ENCODE measurements around the gene MCRS1. TPM values are rescaled to one million over a fixed set of nuclear protein-coding genes. Genes with fewer than 3 reads are reported as not detected.

Gene MCRS1
- total RNA-seq, 1 donor from 2014 or later = 97.9 TPM

- Histone ChIP-seq H3K9me3 (replicated peaks) (no peaks in the 10 kb centered on the region), H3K27me3 (ENCODE audit: low read depth) (peaks cover 27% of the 10 kb centered on the region), H3K4me3 (no peak overlapping the region), H3K36me3 (peaks cover 17% of the 10 kb centered on the region), H3K4me1 (peaks cover 35% of the 10 kb centered on the region), H3K27ac (replicated peaks) (peak overlapping the region; percentile 76)
- TF ChIP-seq CTCF (IDR thresholded peaks at IDR 0.05; ENCODE audit: borderline replicate concordance) = no peak
- no peak for DNase-seq
- intact Hi-C loops (cut with micrococcal nuclease) = no loop called here
Measured at GRCh38 chr12:49552425-49552824, 15.5 kb downstream of the MCRS1 start.

- H3K9me3 ChIP-seq (replicated peaks) = no peaks in the 10 kb centered on the region
Measured at GRCh38 chr12:49552014-49552413, 15.9 kb downstream of the MCRS1 start.

GRCh38 chr12:49550693-49551252, 17.2 kb downstream of the MCRS1 start:
- no peak for DNase-seq
- intact Hi-C loops (cut with micrococcal nuclease) = no loop called here
- H3K36me3 ChIP-seq = peaks cover under 1% of the 10 kb centered on the region
- no peak overlapping the region for H3K27ac ChIP-seq (replicated peaks)
- peaks cover 44% of the 10 kb centered on the region for H3K27me3 ChIP-seq (ENCODE audit: low read depth)
- TF ChIP-seq CTCF (IDR thresholded peaks at IDR 0.05; ENCODE audit: borderline replicate concordance) = no peak
- H3K4me3 ChIP-seq = no peak overlapping the region
- peaks cover 34% of the 10 kb centered on the region for H3K4me1 ChIP-seq
- no peaks in the 10 kb centered on the region for H3K9me3 ChIP-seq (replicated peaks)

More at GRCh38 chr12:49552014-49552413, 15.9 kb downstream of the MCRS1 start:
- intact Hi-C loops (cut with micrococcal nuclease) = no loop called here
- peaks cover 31% of the 10 kb centered on the region for H3K27me3 ChIP-seq (ENCODE audit: low read depth)
- peak; percentile 56 for DNase-seq
- peaks cover 34% of the 10 kb centered on the region for H3K4me1 ChIP-seq
- H3K27ac ChIP-seq (replicated peaks) = peak overlapping the region; percentile 76
- TF ChIP-seq CTCF (IDR thresholded peaks at IDR 0.05; ENCODE audit: borderline replicate concordance) = no peak
- H3K4me3 ChIP-seq = no peak overlapping the region
- peaks cover 13% of the 10 kb centered on the region for H3K36me3 ChIP-seq

GRCh38 chr12:49549735-49550692, 17.9 kb downstream of the MCRS1 start:
- H3K27me3 ChIP-seq (ENCODE audit: low read depth) = peaks cover 51% of the 10 kb centered on the region
- peaks cover 34% of the 10 kb centered on the region for H3K4me1 ChIP-seq
- TF ChIP-seq CTCF (IDR thresholded peaks at IDR 0.05; ENCODE audit: borderline replicate concordance) = no peak
- intact Hi-C loops (cut with micrococcal nuclease) = no loop called here
- H3K27ac ChIP-seq (replicated peaks) = no peak overlapping the region
- no peaks in the 10 kb centered on the region for H3K36me3 ChIP-seq
- no peak for DNase-seq
- H3K4me3 ChIP-seq = peak overlapping the region; percentile 65
- no peaks in the 10 kb centered on the region for H3K9me3 ChIP-seq (replicated peaks)

- intact Hi-C loops (cut with micrococcal nuclease) = no loop called here
- Histone ChIP-seq H3K9me3 (replicated peaks) (no peaks in the 10 kb centered on the region), H3K4me3 (peak overlapping the region; percentile 65), H3K36me3 (no peaks in the 10 kb centered on the region), H3K4me1 (peaks cover 34% of the 10 kb centered on the region), H3K27ac (replicated peaks) (no peak overlapping the region), H3K27me3 (ENCODE audit: low read depth) (peaks cover 52% of the 10 kb centered on the region)
- no peak for DNase-seq
- peak; percentile 61 for TF ChIP-seq CTCF (IDR thresholded peaks at IDR 0.05; ENCODE audit: borderline replicate concordance)
Measured at GRCh38 chr12:49548822-49549648, 18.9 kb downstream of the MCRS1 start.

Data from left ventricle myocardium inferior (tissue), 1 donor.